Measurements from ENCODE around the gene ATP8B4. TPM values are rescaled to one million over a fixed set of nuclear protein-coding genes. Genes with fewer than 3 reads are reported as not detected.

Gene ATP8B4
- polyA plus RNA-seq, 1 donor (not counting 4 experiments of a cell fraction or from before 2014, with no cell fraction given): 0.05 TPM

DNA sequence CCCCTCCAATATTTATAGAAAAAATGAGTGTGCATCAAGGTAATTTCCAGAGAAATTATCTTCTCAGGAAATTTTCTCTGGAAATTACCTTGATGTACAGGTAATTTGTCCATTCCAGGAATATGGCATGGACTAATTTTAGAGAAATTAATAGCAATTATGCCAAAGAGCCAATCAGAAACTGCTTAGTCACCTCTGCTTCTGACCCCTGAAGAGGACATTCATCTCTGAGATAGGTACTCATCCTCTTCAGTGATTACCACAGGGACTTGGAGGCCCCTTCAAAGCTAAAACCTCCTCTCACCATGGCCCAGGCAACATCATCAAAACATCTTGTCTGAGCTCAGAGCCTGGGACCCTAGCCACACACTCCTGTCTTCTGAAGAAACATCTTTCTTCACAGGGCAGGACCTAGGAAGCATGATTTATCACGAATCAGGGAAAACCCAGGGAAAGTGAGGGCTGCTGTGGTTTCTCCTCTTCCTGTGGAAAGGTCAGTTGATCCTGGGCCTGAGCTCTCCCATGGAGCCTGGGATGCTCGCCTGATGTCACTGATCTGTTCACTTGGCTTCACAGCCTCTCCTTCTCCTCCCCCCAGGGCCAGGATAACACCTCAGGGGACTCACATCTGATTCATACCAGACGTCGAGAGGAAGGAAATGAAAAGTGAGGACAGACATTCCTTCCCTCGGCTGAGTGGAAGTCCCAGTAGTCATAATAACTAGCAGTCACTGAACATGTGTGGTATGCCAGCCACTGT lies 287.6 kb downstream of the ATP8B4 start:
- H3K9ac ChIP-seq (ENCODE audit: control insufficient read depth, extremely low read depth, insufficient read depth, low read length): no peak overlapping the region
- H3K9me3 ChIP-seq (ENCODE audit: control insufficient read depth, low read depth, low read length): no peaks in the 10 kb centered on the region
- no peak overlapping the region for H3K4me2 ChIP-seq (ENCODE audit: control insufficient read depth, extremely low read depth, insufficient read depth, low read depth, low read length)
- FAIRE-seq: no peak
- no peaks in the 10 kb centered on the region for H3K4me1 ChIP-seq (ENCODE audit: control insufficient read depth, extremely low read depth, insufficient read depth, low read length)
- no peaks in the 10 kb centered on the region for H3K27me3 ChIP-seq (ENCODE audit: control insufficient read depth, extremely low read depth, insufficient read depth, low read length)
- H3K4me3 ChIP-seq (ENCODE audit: control insufficient read depth in 2 of 3, extremely low read depth in 1 of 3, insufficient read depth in 2 of 3, low read depth in 1 of 3, low read length in 3 of 3): no peak overlapping the region
- H3K9me1 ChIP-seq (ENCODE audit: control insufficient read depth, extremely low read depth, insufficient read depth, low read length): no peaks in the 10 kb centered on the region
- no peaks in the 10 kb centered on the region for H3K79me2 ChIP-seq (ENCODE audit: control insufficient read depth, insufficient read depth, low read length)
- H3K36me3 ChIP-seq (ENCODE audit: control insufficient read depth in 2 of 2, extremely low read depth in 1 of 2, insufficient read depth in 2 of 2, low read length in 2 of 2): no peaks in the 10 kb centered on the region
- TF ChIP-seq EZH2 (IDR thresholded peaks at IDR 0.05; ENCODE audit: low read length): no peak
- H3K27ac ChIP-seq (ENCODE audit: control insufficient read depth, insufficient read depth, low read length): no peak overlapping the region
- H2AFZ ChIP-seq (ENCODE audit: control insufficient read depth, low read length): no peak overlapping the region
- dilution Hi-C loops (cut with MboI; ENCODE audit: extremely low pct_ligation_motif_present, low sequenced_read_pairs): no loop called here
- DNase-seq (ENCODE audit: low read depth, low spot score): no peak
- no peaks in the 10 kb centered on the region for H4K20me1 ChIP-seq (ENCODE audit: control insufficient read depth, extremely low read depth, insufficient read depth, low read length)

- H2AFZ ChIP-seq (ENCODE audit: control insufficient read depth, low read length): no peak overlapping the region
- H3K36me3 ChIP-seq (ENCODE audit: control insufficient read depth in 2 of 2, extremely low read depth in 1 of 2, insufficient read depth in 2 of 2, low read length in 2 of 2): no peaks in the 10 kb centered on the region
- no peaks in the 10 kb centered on the region for H3K4me1 ChIP-seq (ENCODE audit: control insufficient read depth, extremely low read depth, insufficient read depth, low read length)
- H3K9me1 ChIP-seq (ENCODE audit: control insufficient read depth, extremely low read depth, insufficient read depth, low read length): no peaks in the 10 kb centered on the region
- H3K9me3 ChIP-seq (ENCODE audit: control insufficient read depth, low read depth, low read length): no peaks in the 10 kb centered on the region
- TF ChIP-seq EZH2 (IDR thresholded peaks at IDR 0.05; ENCODE audit: low read length): no peak
- TF ChIP-seq, protein P1, sequence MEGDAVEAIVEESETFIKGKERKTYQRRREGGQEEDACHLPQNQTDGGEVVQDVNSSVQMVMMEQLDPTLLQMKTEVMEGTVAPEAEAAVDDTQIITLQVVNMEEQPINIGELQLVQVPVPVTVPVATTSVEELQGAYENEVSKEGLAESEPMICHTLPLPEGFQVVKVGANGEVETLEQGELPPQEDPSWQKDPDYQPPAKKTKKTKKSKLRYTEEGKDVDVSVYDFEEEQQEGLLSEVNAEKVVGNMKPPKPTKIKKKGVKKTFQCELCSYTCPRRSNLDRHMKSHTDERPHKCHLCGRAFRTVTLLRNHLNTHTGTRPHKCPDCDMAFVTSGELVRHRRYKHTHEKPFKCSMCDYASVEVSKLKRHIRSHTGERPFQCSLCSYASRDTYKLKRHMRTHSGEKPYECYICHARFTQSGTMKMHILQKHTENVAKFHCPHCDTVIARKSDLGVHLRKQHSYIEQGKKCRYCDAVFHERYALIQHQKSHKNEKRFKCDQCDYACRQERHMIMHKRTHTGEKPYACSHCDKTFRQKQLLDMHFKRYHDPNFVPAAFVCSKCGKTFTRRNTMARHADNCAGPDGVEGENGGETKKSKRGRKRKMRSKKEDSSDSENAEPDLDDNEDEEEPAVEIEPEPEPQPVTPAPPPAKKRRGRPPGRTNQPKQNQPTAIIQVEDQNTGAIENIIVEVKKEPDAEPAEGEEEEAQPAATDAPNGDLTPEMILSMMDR (optimal IDR thresholded peaks at IDR 0.05 in 1 of 3, IDR thresholded peaks at IDR 0.05 in 1 of 3, conservative IDR thresholded peaks at IDR 0.05 in 1 of 3; ENCODE audit: extremely low read depth in 1 of 3, insufficient read depth in 2 of 3, low read length in 3 of 3): no peak
- no peak overlapping the region for H3K9ac ChIP-seq (ENCODE audit: control insufficient read depth, extremely low read depth, insufficient read depth, low read length)
- dilution Hi-C loops (cut with MboI; ENCODE audit: extremely low pct_ligation_motif_present, low sequenced_read_pairs): no loop called here
- no peak for DNase-seq (ENCODE audit: low read depth, low spot score)
- no peak for FAIRE-seq
- no peaks in the 10 kb centered on the region for H4K20me1 ChIP-seq (ENCODE audit: control insufficient read depth, extremely low read depth, insufficient read depth, low read length)
- no peaks in the 10 kb centered on the region for H3K27me3 ChIP-seq (ENCODE audit: control insufficient read depth, extremely low read depth, insufficient read depth, low read length)
- no peaks in the 10 kb centered on the region for H3K79me2 ChIP-seq (ENCODE audit: control insufficient read depth, insufficient read depth, low read length)
- H3K4me2 ChIP-seq (ENCODE audit: control insufficient read depth, extremely low read depth, insufficient read depth, low read depth, low read length): no peak overlapping the region
- no peak overlapping the region for H3K27ac ChIP-seq (ENCODE audit: control insufficient read depth, insufficient read depth, low read length)
- no peak overlapping the region for H3K4me3 ChIP-seq (ENCODE audit: control insufficient read depth in 2 of 3, extremely low read depth in 1 of 3, insufficient read depth in 2 of 3, low read depth in 1 of 3, low read length in 3 of 3)
Measured at GRCh38 chr15:49830391-49830790, 288.6 kb downstream of the ATP8B4 start.
